CD14-positive monocyte (primary cell): ENCODE measurements around the gene IFT25. TPM values are rescaled to one million over a fixed set of nuclear protein-coding genes. Genes with fewer than 3 reads are reported as not detected.
"Not testable (repeated sequence)": the region's sequence is repeated elsewhere in the genome, so short reads cannot be mapped to it uniquely, and the experiment has no call there.

Source experiments
- DNase-seq, 3 donors: peaks; one replicate each; pipeline ENCODE4 v3.0.0-alpha.2; 2011 to 2022
- H2AFZ ChIP-seq: 2 replicates; pipeline ENCODE4 v1.6.0; 2012; ENCODE audit warnings: mild to moderate bottlenecking, low read depth, low read length, inconsistent platforms; ENCODE audit not compliant: insufficient read depth, poor library complexity, severe bottlenecking
- H3K27ac ChIP-seq, 2 donors: 1 replicate in 1 of 2; 2 replicates in 1 of 2; pipeline ENCODE4 v1.5.1; 2012 to 2013; ENCODE audit warnings: low read length in 2 of 2, control low read depth in 1 of 2, inconsistent platforms in 1 of 2, low read depth in 1 of 2, mild to moderate bottlenecking in 1 of 2
- H3K27me3 ChIP-seq, 2 donors: one replicate each; pipeline versions ENCODE4 v1.6.0 to v1.6.1; 2011 to 2013; ENCODE audit warnings: low read length in 2 of 2; ENCODE audit not compliant: control insufficient read depth in 2 of 2, insufficient read depth in 2 of 2
- H3K36me3 ChIP-seq, 2 donors: replicated peaks in 1 of 2; 1 replicate in 1 of 2; 2 replicates in 1 of 2; pipeline versions ENCODE4 v1.5.1 to v1.6.1; 2012 to 2013; ENCODE audit warnings: low read length in 2 of 2, control low read depth in 1 of 2, inconsistent platforms in 1 of 2, mild to moderate bottlenecking in 1 of 2; ENCODE audit not compliant: insufficient read depth in 2 of 2, control insufficient read depth in 1 of 2
- H3K4me1 ChIP-seq, 2 donors: 1 replicate in 1 of 2; 2 replicates in 1 of 2; pipeline versions ENCODE4 v1.5.1 to v1.6.1; 2012 to 2013; ENCODE audit warnings: low read length in 2 of 2, control low read depth in 1 of 2, inconsistent platforms in 1 of 2, mild to moderate bottlenecking in 1 of 2, moderate library complexity in 1 of 2; ENCODE audit not compliant: insufficient read depth in 2 of 2, control insufficient read depth in 1 of 2
- H3K4me2 ChIP-seq: replicated peaks from 2 replicates; pipeline ENCODE3; 2012; ENCODE audit warnings: low read length, moderate library complexity, mild to moderate bottlenecking; ENCODE audit not compliant: poor library complexity, severe bottlenecking; ENCODE audit errors: extremely low read depth
- H3K4me3 ChIP-seq, 3 experiments: fragments of 200-600 bp in 1 of 3; sonication (generic) in 1 of 3; replicated peaks in 1 of 3; 1 replicate in 2 of 3; 2 replicates in 1 of 3; pipeline ENCODE4 v1.5.1; 2011 to 2013; ENCODE audit warnings: low read length in 3 of 3, mild to moderate bottlenecking in 3 of 3, control low read depth in 2 of 3, low read depth in 2 of 3, inconsistent platforms in 1 of 3, moderate library complexity in 1 of 3
- H3K79me2 ChIP-seq: 2 replicates; pipeline ENCODE4 v1.6.0; 2012; ENCODE audit warnings: mild to moderate bottlenecking, control low read depth, inconsistent platforms, low read length, moderate library complexity; ENCODE audit not compliant: insufficient read depth
- H3K9ac ChIP-seq: 2 replicates; pipeline ENCODE4 v1.6.0; 2017; ENCODE audit warnings: low read length, mild to moderate bottlenecking; ENCODE audit not compliant: insufficient read depth, poor library complexity, severe bottlenecking
- H3K9me3 ChIP-seq, 2 donors: replicated peaks in 1 of 2; 1 replicate in 1 of 2; 2 replicates in 1 of 2; pipeline versions ENCODE4 v1.5.1 to v1.6.1; 2012 to 2013; ENCODE audit warnings: low read length in 2 of 2, control low read depth in 1 of 2; ENCODE audit not compliant: control insufficient read depth in 1 of 2, insufficient read depth in 1 of 2
- H4K20me1 ChIP-seq: 2 replicates; pipeline ENCODE4 v1.6.0; 2012; ENCODE audit warnings: mild to moderate bottlenecking, low read length, control low read depth, moderate library complexity; ENCODE audit not compliant: insufficient read depth
- H3K27ac Mint-ChIP-seq, 7 donors: one replicate each; pipeline ENCODE4 v1.8.0; 2020; ENCODE audit warnings: mild to moderate bottlenecking in 7 of 7, mixed read lengths in 7 of 7, moderate library complexity in 6 of 7, inconsistent platforms in 2 of 7
- H3K27me3 Mint-ChIP-seq, 3 donors: one replicate each; pipeline ENCODE4 v1.8.0; 2021 to 2022; ENCODE audit warnings: low read depth in 3 of 3, mild to moderate bottlenecking in 3 of 3, mixed read lengths in 3 of 3, moderate library complexity in 3 of 3, inconsistent platforms in 1 of 3
- H3K36me3 Mint-ChIP-seq, 2 donors: one replicate each; pipeline ENCODE4 v1.8.0; 2020; ENCODE audit warnings: mixed read lengths in 2 of 2, inconsistent platforms in 1 of 2, mild to moderate bottlenecking in 1 of 2
- H3K4me1 Mint-ChIP-seq: one replicate; pipeline ENCODE4 v1.8.0; 2020; ENCODE audit warnings: mild to moderate bottlenecking, mixed read lengths
- H3K4me3 Mint-ChIP-seq, 2 donors: one replicate each; pipeline ENCODE4 v1.8.0; 2020; ENCODE audit warnings: mild to moderate bottlenecking in 2 of 2, mixed read lengths in 2 of 2, moderate library complexity in 1 of 2
- H3K9me3 Mint-ChIP-seq, 7 donors: one replicate each; pipeline ENCODE4 v1.8.0; 2020 to 2022; ENCODE audit warnings: mixed read lengths in 7 of 7, mild to moderate bottlenecking in 6 of 7, moderate library complexity in 6 of 7, inconsistent platforms in 2 of 7
- CTCF ChIP-seq: fragments of 200-600 bp; IDR thresholded peaks from one replicate; pipeline ENCODE4 v1.8.0; 2022; ENCODE audit warnings: antibody characterized with exemption, mild to moderate bottlenecking
- WGBS: methylation state at CpG from one replicate; pipeline ENCODE4 v1.1.5; 2013; ENCODE audit warnings: missing lambda C conversion rate; ENCODE audit not compliant: insufficient coverage; 5-methylcytosine and 5-hydroxymethylcytosine counted together
- intact Hi-C, 2 donors: fragments of 100-400 bp; cut with micrococcal nuclease; formaldehyde crosslinking; loops; one replicate each; pipeline versions ENCODE4 v1.15.0 to v1.15.1; 2023
- polyA plus RNA-seq, 3 donors: library from polyadenylated mRNA; depleted of rRNA in 1 of 3; unstranded in 2 of 3; stranded (reverse) in 1 of 3; fragments of 300-500 nt in 2 of 3; fragments of >200 nt in 1 of 3; fragmentation: Illumina TruSeq in 2 of 3; gene quantifications; 1 replicate in 2 of 3; 2 replicates in 1 of 3; pipeline ENCODE4 v1.2.3, GENCODE V29; 2012 to 2021

Gene IFT25
- polyA plus RNA-seq, 3 donors, result 17.1 to 30.6 (median 27.8) TPM

- peaks cover 3% of the 10 kb centered on the region for H3K4me1 Mint-ChIP-seq
- Histone ChIP-seq H3K9me3 (peaks cover 0 to 3% of the 10 kb centered on the region in 2 donors), H4K20me1 (peaks cover 8% of the 10 kb centered on the region), H3K4me2 (no peak overlapping the region), H3K9ac (no peak overlapping the region), H3K79me2 (no peaks in the 10 kb centered on the region), H2AFZ (no peak overlapping the region), H3K27me3 (no peaks in the 10 kb centered on the region), H3K27ac (no peak overlapping the region), H3K4me1 (no peaks in the 10 kb centered on the region), H3K36me3 (peaks cover 66 to 85% of the 10 kb centered on the region in 2 donors), H3K4me3 (no peak overlapping the region)
- TF ChIP-seq CTCF, result peak; percentile 82
- H3K27me3 Mint-ChIP-seq, result peaks cover 0 to 3% (median 0%) of the 10 kb centered on the region in 3 donors
- H3K27ac Mint-ChIP-seq, result peak overlapping the region in 1 of 7 donors; percentile 7
- H3K9me3 Mint-ChIP-seq, result peaks cover 0 to 6% (median 4%) of the 10 kb centered on the region in 7 donors
- peaks cover 76 to 86% of the 10 kb centered on the region in 2 donors for H3K36me3 Mint-ChIP-seq
- intact Hi-C loops, result no loop called here
- no peak overlapping the region for H3K4me3 Mint-ChIP-seq
- WGBS, result 63% methylated on average over 4 of the region's 5 CpGs
- peak; percentile 21 to 47 (median 47) for DNase-seq
Observed at GRCh38 chr1:53878492-53879105, 66.9 kb downstream of the IFT25 start.

DNA sequence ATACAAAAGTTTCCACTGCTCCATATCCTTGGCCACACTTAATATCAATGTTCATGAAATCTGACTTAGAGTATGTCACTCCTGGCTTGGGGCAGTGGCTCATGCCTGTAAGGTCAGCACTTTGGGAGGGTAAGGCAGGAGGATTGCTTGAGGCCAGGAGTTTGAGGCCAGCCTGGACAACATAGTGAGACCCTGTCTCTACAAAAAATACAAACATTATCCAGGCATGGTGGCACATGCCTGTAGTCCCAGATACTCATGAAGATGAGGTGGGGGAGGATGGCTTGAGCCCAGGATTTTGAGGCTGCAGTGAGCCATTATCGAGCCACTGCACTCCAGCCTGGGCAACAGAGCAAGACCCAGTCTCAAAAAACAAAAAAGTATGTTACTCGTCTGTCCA lies 70.3 kb downstream of the IFT25 start:
- H3K36me3 ChIP-seq, result peaks cover 82 to 90% of the 10 kb centered on the region in 2 donors
- H3K27ac Mint-ChIP-seq, result peak overlapping the region in 2 of 7 donors; percentile 12 to 14

More for the DNA sequence above, 70.3 kb downstream of the IFT25 start:
- peaks cover 74 to 85% of the 10 kb centered on the region in 2 donors for H3K36me3 Mint-ChIP-seq
- intact Hi-C loops, H3K79me2 ChIP-seq, H2AFZ ChIP-seq, DNase-seq, H3K9ac ChIP-seq, H3K9me3 Mint-ChIP-seq, H3K9me3 ChIP-seq, H3K27ac ChIP-seq, H3K27me3 Mint-ChIP-seq, H4K20me1 ChIP-seq, H3K4me2 ChIP-seq, H3K4me3 Mint-ChIP-seq, H3K4me1 Mint-ChIP-seq, H3K4me1 ChIP-seq, H3K27me3 ChIP-seq, H3K4me3 ChIP-seq: not testable (repeated sequence)
- 100% methylated on average over 2 of the region's 2 CpGs for WGBS
